Globus pallidus (tissue), 1 donor: ENCODE data around the gene LMO7.

Experiments used
- DNase-seq: peaks from one replicate; pipeline ENCODE4 v3.0.0-alpha.2; 2015; ENCODE audit warnings: low spot score

Gene LMO7

DNA sequence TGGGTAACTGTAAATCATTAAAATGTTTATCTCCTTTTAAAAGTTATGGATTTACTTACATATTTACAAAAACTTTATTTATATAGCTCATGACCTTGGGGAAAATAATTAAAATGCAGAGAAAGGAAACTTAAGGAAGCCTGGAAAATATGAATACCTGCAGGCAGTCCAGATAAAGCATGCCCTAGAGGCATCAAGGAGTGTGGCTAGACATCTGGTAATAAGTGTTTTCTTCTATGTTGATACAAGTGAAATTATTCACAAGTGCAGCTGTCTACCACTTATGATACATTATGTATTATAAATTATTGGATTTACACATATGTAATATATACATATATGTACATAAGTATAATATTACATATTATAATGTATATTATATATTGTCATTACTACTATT is 207.9 kb downstream of the LMO7 start:
- no peak for DNase-seq

DNA sequence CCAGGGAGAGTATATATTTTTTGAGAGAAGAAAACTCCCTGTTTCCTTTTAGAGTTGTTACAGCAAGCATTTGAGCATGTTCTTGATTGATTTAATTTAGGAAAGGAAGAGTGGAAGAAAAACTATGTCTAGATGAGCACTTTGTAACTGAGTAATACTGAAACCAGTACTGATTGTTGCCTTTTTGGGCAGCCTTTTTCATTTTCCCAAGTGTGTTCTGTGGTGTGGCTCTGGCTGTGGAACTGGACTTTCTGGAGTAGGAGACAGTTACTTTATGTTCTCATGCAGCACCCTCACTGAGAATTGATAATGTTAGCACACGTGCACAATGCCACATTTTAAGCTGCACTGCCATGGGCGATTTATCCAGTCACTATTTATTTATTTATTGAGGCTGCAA is 211.5 kb downstream of the LMO7 start:
- no peak for DNase-seq

DNA sequence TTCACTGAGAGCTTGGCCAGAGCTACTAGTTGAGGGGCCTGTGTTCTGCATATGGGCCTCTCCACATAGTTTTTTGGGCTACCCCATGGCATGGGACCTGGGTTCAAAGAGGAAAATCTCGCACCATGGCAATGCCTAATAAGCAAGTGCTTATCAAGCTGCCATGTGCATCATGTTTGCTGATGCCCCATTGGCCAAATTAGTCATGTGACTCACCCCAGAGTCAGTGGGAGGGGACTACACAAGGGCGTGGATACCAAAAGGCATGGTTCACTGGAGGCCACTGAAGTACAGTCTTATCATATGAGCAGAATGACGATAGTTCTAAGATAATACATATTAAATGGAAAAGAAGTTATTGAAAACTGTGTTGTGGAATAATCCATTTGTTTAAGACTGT is 214.8 kb downstream of the LMO7 start:
- DNase-seq = no peak

DNA sequence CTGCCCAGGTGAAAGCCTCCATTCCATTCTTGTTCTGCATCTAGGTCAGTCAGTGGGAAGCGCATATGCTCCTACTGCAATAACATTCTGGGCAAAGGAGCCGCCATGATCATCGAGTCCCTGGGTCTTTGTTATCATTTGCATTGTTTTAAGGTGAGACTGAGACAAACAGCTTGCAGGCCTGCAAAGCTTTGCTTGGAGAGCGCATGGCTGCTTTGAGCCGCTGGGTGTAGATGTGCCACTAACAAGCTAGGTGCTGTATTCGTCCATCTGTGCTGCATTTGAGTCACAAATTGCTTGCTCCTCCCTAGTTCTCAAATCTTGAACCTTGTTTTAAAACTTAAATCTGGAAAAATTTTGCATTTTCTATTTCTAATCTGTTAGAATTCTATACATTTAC is 219.1 kb downstream of the LMO7 start:
- no peak for DNase-seq

DNA sequence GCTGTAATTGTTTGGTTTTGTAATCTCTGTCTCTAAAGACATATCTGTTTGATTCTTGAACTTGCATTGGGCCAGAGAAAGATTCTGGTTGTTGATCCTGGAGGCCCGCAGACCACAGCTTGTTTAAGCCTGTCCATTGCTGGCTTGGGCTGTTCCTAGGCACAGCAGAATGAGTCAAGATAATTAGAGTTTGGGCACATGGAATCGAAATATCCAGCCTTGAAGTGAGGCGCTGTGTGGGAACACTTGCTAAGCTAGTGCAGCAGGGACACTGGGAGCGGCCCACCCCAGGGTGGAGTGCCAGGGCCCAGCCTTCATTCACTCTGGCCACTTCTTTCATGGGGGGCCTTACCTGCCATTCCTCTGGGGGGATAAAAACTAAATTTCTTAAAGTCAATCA is 219.7 kb downstream of the LMO7 start:
- no peak for DNase-seq

DNA sequence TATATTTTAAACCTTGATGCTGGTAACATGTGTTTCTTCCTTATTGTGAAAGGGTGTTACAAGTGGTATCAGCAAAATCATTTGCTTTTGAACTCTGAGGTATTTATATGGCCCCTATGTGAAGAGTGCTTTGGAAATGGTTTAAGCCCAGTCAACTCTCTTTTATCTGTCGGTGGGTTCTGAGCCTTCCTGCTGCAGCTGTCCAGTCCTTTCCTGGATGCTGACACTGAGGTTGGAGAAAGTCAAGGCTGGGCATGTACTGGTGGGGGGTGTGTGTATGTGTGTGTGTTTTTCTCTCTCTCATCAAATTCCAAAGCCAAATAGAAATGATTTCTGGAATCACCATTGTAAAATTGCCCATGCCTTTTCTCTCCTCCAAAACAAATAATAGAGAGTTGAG is 221.2 kb downstream of the LMO7 start:
- no peak for DNase-seq

DNA sequence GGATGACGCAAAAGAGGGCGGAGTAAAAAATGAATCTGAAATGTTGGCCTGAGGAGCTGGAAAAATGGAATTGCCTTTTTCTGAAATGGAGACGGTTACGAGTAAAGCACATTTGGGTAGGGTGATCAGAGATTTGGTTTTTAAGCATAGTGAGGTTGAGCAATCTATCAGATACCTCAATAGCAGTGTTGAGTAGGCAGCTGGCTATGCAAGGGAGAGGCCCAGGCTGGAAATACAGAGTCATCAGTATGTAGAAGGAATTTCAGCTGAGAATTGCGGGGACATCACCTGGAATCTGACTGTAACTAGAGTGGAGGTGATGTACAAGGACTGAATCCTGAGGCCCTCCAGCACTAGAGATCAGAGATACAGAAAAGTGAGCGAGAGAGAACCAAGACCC is 224.8 kb downstream of the LMO7 start:
- DNase-seq = no peak

DNA sequence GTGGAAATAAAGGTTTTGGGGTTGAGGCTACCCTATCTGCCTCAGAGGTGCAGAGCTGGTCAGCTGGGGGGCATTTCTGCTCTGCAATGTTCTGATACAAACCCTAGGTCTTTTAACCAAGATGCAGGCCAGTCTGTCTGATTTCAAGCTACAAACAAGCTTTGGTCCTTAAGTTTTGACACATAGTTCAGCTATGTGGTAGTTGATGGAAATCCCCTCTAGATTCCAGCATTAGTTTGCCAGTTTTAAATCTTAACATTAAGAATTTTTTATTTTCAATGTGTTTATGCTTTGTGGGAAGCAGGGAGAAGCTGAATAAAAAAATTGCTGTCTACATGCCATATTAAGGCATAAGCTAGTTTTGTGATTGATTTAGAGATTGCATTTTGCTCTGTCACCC is 225.7 kb downstream of the LMO7 start:
- no peak for DNase-seq

DNA sequence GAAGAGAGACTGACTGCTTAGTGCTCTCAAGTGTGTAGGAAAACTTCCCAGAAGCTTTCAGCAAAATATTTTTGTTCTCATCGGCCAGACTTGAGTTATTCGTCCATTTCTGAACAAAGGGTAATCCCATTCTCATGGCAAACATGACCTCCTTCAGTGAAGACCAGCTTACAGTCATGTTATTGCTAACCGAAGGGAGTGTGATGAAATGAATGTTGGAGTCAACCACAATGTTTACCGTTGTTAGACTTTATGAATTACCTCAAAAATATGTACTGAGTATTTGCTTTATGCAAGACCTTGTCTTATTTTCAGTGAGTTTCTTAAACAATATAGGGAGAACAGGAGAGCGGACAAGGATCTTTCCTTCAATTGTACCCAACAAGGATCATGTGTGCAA is 228.6 kb downstream of the LMO7 start:
- no peak for DNase-seq

DNA sequence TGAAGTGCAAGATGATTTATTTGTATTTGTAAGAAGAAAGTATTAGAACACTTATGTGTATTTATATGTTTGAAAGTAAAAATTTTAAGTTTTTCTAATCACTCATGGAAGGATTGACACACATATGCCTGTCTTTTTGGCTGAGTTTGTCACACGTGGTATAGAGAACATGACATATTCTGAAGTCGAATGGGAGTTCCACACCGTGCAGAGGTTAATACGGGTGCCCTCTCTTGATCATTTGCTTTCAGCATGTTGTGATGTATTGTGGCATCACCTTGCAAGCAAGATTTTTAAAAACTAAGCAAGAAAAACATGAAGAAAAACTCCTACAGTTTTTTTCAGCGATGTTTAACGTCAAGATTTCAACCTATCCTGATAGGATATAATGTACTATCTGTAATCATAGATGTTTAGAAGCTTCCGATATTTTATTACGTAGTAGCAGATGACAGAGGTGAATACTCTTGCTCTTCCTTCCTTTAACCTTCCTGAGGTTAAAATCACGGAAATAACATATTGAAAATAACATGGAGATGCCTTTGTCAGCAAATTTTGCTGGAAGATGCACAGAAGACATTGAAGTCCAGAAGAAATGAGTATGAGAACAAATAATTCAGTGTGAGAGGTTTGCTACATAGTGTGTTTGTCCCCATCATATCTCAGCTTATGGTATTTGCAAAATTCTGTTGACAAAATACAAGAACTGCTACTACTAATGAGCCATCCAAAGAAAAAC is 231.4 kb downstream of the LMO7 start:
- no peak for DNase-seq

DNA sequence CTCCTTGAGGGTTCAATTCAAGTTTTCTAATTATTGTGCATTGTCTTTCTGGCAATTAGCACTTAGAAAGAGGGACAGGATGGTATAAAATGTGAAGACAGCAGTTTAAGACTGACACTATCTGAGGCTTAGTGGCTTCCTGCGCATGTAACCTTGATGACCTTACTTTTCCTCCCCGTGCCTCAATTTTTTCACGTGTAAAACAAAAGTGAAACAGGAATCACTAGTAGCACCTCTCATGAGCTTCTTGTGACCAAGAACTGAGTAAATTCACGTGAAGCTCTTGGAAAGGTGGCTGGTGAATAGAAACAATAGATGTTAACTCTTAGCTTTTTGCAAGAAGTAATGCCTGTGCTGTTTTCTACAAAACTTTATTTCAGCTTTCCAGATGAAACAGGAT is 233.9 kb downstream of the LMO7 start:
- no peak for DNase-seq

DNA sequence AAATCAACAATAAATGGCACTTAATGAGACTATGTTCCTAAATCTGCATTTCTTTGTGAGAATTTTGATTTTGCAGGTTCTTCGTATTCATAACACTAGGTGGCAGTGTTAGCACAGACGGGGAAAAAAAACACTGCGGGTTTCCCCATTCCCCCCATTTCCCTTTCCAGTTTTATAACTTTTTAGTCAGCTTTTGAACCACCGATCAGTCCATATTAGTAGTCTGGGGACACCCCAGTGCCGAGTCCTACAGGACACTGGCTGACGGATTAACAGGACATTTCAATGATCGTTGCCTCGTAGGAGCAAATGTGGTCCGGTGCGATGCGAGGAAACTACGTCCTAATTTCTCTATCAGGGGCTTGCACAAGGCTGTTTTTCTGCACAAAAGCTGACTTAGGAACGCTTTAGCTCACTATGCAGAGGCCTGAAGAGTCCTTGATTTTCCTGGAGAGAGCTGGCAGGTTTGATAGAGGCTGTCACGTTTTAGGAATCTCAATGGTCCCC is 234.3 kb downstream of the LMO7 start:
- peak; percentile 20 for DNase-seq

DNA sequence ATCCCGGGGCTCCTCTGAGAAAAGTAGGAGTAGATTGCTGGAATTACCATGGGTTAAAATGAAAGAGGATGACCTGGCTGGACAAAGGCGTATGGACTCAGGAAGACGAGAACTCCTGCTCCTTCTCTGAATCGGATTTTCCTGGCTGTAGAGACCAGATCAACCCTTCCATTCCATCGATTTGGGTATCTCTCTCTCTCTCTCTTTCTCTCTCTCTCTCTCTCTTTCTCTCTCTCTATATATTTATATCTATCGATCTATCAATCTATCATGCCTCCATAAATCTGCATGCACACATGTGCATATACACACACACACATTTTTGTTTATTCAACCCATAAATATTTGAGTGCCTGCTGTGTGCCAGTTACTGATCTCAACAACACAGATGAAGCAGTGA is 234.9 kb downstream of the LMO7 start:
- no peak for DNase-seq

DNA sequence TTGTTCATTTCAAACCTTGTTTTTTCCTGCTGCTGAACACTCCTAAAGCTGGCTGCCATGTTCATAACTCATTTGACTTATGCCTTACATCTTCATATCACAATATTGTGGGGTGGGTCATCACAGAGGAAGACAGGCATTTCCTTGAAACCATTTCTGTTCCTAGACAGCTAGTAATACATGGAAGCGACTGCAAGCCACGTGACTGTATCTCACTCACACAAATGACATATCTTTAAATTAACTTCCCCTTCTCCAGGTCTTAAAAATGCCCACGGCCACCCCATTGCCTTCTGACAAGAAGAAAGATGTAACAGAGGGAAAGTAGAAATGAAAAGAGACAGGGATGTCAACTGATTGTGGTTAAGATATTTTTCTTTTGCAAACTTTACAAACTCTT is 236.8 kb downstream of the LMO7 start:
- no peak for DNase-seq

DNA sequence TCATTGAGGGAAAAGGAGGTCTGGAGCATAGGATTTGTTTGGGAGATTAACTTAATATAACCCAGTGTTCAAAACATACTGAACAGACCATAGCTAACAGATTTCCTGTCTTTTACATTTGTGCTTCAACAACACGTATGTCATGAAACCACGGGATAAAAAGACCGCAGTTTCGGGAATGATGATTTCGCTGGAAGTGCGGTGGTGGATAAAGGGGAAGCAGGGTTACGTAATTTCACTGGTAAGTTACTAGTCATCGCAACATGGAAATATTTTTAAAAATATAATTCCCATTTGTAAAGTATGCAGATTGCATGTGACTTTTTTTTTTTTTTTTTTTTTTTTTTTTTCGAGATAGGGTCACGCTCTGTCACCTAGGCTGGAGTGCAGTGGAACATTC is 237.4 kb downstream of the LMO7 start:
- DNase-seq = no peak

DNA sequence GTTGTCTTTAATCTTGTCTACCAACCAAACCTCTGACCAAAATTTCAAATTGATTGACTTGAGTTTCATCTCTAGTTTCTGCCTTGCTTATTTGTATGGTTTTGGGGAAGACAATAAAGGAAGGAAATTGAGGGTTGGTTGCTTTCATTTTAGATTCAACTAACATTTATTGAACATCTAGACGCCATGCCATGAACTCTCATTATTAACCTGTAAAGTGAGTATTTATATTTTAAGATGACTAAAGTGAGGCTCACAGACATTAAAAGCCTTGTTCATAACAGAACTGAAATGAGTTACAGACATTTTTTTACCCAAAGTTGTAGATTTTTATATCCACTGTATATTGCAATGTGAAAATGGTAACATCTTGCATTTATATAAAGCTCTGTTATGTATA is 239.3 kb downstream of the LMO7 start:
- DNase-seq = no peak

DNA sequence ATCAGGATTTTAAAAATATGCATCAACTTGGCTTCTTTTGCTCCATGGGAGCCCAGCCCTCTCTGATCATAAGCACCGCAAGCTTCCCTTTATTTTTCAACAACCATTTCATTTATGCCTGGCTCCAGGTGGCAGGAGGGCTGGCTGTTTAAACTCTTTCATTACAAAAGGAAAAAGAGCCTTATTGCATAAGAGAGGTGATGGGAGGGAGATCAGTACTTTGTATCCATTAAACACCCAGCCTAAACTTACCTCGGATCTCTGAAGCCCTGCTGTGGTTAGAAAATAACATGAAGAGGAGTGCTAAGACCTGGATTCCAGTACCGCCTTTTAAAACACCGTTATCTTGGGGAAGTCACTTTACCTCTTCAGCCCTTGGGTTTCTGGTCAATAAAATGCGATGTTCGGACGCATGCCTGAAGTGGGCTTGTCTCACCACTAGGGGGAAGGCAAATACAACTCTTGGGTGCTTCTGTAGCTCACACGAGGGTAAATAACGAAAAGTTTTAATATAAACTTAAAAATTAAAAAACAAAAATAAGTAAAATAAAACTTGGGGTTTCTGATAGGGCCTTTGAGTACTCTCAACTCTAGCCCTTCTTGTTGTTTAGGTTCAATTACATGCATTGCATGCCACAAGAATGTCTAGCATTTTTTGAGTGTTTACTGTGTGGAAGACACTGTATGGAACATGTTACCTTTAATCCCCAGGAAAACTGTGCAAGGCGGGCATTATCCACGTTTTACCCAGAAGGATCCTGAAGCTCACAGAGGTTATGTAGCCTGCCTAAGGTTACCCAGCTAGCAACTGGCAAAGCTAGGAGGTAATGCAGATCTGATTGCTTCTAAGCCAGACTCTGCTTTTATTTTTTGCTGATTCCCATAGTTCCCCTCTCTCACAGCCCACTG is 240.3 kb downstream of the LMO7 start:
- peak; percentile 62 for DNase-seq

DNA sequence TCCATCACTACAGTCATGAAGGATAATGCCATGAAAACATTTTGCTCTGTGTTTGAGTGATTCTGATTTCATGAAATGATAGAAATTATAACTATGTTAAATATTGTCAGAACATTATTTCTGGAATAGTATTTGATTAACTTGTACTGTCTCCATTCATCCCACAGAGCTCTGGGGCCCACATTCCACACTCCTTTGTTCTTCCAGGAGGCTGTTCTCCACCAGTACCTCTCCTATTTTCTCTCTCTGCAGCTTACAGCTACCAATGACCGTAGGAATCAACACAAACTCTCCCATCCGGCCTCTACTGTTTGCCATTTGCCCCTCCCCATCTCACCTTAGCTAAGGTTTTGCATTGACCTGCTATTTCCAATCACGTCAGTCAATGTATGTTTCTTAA is 240.9 kb downstream of the LMO7 start:
- DNase-seq = no peak

DNA sequence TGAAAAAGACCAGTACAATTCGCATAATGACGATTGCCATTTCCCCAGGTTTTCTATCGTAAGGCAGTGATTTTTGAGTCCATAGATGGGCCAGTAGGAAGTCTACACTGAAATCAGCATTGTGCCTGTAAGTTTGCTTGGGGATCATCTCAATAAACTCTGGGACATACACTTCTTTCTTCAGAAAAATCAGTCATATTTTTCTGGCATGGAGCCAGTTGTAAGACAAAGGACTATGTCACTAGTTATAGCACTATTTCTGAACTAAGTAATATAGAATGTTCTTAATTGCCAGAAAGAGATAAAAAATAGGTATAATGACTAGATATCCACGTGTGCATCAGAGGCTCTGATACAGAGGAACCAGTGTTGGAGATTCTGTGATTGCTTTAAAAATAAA is 243.5 kb downstream of the LMO7 start:
- DNase-seq = no peak

DNA sequence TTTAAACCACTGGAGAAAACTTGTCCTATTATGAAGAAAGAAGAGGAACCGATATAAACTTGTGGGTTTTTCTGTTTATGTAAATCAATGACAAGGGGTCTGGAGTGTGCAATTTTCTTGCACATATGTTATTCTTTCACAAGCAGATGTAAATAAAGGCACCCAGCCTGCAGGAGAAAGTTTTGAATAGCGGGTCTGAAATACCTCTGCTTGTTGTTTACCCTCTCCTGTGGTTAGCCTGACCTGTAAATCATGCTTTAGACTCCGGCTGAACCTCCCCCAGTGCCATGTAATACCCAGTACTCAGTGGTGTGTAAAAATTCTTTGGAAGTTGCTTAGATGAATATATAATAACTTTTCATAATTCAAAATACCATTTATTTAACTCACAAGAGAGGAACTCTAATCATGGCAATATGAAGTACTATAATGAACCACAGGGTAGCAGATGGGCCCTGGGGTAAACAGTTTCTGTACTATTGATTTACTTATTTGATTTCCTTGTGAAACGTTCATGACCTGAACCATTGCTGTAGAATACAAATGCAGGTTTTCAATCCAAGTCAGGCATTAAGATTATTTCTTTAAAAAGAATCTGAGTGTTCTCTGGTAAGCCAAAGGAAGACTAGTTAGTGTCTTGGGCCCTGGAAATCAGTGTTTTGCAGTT is 245.1 kb downstream of the LMO7 start:
- no peak for DNase-seq

DNA sequence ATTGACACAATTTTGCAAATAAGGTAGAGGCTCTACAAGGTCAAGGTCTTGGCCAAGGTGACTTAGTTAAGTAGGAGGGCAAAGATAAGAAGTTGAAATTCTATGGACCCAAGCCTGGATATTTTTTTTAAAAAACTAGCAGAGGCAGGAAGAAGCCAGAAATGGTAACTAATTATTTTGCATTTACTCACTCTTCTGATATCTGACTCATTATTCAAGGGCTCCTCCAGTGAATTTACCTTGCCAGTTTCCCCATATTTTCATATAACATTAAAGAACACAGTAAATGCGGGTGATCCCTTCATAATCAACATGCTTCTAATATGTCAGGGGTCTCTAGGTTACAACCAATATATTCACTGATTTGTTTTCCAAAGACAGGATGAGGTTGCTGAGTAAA is 246.1 kb downstream of the LMO7 start:
- no peak for DNase-seq

DNA sequence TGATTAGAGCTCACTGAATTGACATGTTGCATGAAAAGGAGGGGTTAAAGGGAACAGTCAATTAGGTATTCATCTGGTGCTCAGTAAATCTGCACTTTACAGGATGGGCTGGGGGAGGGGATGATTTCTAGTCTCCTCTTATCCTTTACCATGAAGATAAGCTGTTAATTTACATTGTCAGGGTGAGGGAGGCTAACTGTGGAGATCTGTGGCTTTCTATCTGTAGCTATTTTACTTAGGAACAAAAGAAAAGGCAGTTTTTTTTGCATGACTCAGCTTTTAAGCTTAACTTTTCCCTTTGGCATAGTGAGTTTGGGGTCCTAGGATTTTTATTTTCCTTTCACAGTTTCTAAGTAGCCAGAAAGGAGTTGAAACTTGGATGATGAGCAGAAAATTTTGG is 253.3 kb downstream of the LMO7 start:
- DNase-seq = no peak

DNA sequence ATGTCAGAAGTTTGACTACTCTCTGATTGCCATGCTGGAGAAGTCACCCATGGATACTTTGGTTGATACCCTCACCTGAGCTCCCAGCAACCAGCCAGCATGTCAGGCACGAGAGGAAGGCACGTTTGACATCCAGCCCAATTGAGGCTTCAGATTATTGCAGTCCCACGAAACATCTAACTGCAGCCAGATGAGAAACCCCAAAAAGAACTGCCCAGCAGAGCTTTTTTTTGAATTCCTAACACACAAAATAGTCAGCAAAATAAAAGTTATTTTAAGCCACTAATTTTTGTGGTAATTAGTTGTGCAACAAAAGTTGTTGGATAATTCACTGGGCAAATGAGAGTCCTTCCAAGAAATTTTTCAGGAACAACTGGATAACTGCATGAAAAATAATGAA is 259.0 kb downstream of the LMO7 start:
- no peak for DNase-seq
